ENCODE data around the gene ZBTB21. TPM values are rescaled to one million over a fixed set of nuclear protein-coding genes. Genes with fewer than 3 reads are reported as not detected.

The ZBTB21 gene
- total and polyA plus RNA-seq, 9 donors: 4.1 to 41.4 (median 21.9) TPM

DNA sequence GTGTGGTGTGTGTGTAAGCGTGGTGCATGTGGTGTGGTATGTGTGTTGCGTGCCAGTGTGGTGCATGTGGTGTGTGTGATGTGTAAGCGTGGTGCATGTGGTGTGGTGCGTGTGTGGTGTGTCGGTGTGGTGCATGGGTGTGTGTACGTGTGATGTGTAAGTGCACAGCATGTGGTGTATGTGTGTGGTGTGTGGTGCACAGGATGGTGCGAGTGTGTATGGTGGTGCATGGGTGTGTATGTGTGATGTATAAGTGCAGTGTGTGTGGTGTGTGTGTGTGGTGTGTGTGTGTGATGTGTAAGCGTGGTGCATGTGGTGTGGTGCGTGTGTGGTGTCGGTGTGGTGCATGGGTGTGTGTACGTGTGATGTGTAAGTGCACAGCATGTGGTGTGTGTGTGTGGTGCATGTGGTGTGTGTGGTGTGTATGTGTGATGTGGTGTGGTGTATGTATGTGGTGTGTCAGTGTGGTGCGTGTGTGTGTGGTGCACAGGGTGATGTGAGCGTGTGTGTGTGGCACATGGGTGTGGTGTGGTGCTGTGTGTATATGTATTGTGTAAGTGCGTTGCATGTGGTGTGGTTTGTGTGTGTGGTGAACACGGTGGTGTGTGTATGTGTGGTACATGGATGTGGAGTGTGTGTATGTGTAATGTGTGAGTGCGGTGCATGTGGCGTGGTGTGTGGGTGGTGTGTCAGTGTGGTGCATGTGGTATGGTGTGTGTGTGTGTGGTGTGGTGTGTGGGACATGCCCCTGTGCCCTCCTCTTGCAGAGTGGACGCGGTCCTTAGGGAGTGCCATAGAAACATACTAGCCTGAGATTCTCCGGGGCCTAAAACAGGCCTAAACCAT lies 55.3 kb downstream of the ZBTB21 start:
- TF ChIP-seq, protein P1, sequence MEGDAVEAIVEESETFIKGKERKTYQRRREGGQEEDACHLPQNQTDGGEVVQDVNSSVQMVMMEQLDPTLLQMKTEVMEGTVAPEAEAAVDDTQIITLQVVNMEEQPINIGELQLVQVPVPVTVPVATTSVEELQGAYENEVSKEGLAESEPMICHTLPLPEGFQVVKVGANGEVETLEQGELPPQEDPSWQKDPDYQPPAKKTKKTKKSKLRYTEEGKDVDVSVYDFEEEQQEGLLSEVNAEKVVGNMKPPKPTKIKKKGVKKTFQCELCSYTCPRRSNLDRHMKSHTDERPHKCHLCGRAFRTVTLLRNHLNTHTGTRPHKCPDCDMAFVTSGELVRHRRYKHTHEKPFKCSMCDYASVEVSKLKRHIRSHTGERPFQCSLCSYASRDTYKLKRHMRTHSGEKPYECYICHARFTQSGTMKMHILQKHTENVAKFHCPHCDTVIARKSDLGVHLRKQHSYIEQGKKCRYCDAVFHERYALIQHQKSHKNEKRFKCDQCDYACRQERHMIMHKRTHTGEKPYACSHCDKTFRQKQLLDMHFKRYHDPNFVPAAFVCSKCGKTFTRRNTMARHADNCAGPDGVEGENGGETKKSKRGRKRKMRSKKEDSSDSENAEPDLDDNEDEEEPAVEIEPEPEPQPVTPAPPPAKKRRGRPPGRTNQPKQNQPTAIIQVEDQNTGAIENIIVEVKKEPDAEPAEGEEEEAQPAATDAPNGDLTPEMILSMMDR (IDR thresholded peaks at IDR 0.05): no peak
- Histone ChIP-seq H3K4me1 (ENCODE audit: insufficient read depth) (peaks cover 31% of the 10 kb centered on the region), H3K9me3 (no peaks in the 10 kb centered on the region), H3K36me3 (no peaks in the 10 kb centered on the region), H3K27ac (no peak overlapping the region), H3K27me3 (no peaks in the 10 kb centered on the region), H3K4me3 (no peak overlapping the region)
- DNase-seq: peak in 1 of 5 donors; percentile 36
- WGBS, 3 donors: 89 to 91% (median 89%) methylated on average over 20 of the region's 20 CpGs
- intact Hi-C loops (cut with DNase I): loop anchor here in 3 of 4 donors (5.0 to 10.0 kb wide), 3 partner anchors 50 to 70 kb away; no protein-coding TSS in a partner anchor

DNA sequence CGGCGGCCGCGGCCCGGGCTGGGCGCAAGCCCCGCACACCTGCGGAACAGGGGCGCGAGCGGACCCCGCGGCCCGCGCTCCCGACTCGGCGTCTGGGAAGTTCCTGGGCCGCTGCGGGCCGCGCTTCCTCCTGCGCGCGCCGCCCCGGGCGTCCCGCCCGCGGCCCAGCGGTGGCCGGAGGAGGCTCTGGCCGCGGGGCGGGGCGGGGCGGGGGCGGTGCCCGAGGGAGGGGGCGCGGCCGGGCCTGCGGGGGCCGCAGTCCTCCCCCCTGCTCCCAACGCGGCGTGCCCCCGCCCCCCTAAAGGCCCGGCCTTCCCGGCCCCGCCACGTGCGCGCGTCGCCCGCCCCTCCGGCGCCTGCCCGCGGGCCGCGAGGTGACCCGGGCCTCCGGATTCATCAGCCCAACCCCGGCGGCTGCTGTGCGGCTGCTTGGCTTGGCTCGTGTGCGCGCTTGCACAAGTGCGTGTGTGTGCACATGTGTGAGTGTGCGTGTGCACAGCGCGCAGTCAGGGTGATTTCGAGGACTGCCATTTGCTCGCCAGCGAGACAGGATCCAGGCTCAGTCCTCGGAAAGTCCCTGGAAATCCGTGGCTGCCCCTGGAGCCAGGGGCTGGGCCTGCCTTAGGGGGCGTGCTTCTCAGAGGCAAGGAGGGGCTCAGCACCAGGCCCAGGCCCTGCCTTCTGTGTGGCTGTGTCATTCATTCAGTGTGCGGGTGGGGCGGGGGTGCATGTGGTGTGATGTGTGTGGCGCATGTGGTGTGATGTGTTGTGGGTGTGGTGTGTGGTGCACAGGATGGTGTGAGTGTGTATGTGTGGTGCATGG lies 56.1 kb downstream of the ZBTB21 start, which contains the start of gene C2CD2:
Gene C2CD2, minus strand, starts transcription at position 188 of the 823 bp plus-strand sequence. CDS start 370 bp downstream, outside the sequence.
- 5 to 15% (median 7%) methylated on average over 28 to 85 of the region's 85 CpGs for WGBS, 3 donors
- Histone ChIP-seq H3K4me1 (ENCODE audit: insufficient read depth) (peaks cover 34% of the 10 kb centered on the region), H3K27ac (peak within 1 kb of the TSS; percentile 73 to 89), H3K36me3 (no peaks in the 10 kb centered on the region), H3K9me3 (no peaks in the 10 kb centered on the region), H3K4me3 (peak within 1 kb of the TSS; percentile 90), H3K27me3 (no peaks in the 10 kb centered on the region)
- no peak for TF ChIP-seq POLR2A (IDR thresholded peaks at IDR 0.05)
- TF ChIP-seq, protein P1 (IDR thresholded peaks at IDR 0.05): no peak
- TF ChIP-seq EP300 (IDR thresholded peaks at IDR 0.05): no peak
- peak; percentile 72 to 82 (median 81) for DNase-seq
- intact Hi-C loops (cut with DNase I): loop anchor here in 3 of 4 donors (5.0 to 10.0 kb wide), 3 partner anchors 51 to 69 kb away; no protein-coding TSS in a partner anchor

DNA sequence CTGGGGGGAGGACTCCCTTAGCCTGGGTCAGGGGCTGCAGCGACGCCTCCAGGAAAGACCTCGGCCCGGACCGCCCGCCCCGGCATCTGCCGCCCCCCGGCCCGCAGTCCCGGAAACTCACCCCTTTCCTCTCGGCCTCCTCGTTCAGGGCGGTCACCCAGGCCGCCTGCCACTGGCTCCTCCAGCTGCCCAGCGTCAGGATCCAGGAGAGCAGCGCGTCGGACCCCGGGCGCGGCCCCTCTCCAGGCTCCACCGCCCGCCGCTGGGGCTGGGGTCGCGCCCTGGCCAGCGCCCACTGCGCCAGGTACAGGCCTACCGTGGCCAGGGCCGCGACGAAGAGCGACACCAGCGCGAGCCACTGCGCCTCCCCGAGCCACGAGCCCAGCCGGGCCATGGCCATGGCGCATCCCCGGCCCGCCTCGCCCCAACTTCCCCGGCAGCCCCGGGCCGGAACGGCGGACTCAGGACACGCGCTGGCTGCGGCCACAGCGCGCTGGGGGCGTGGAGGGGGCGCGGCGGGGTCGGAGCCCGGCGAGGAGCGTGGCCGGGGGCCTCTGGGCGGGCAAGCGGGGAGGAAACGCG lies 56.8 kb downstream of the ZBTB21 start:
- WGBS, 3 donors: 1% methylated on average over 33 to 67 of the region's 67 CpGs
- intact Hi-C loops (cut with DNase I): loop anchor here in 3 of 4 donors (5.0 to 10.0 kb wide), 3 partner anchors 51 to 69 kb away; no protein-coding TSS in a partner anchor
- peak in 3 of 5 donors; percentile 41 to 65 (median 52) for DNase-seq
- Histone ChIP-seq H3K4me3 (peak overlapping the region; percentile 90), H3K4me1 (ENCODE audit: insufficient read depth) (peaks cover 38% of the 10 kb centered on the region), H3K27me3 (no peaks in the 10 kb centered on the region), H3K9me3 (no peaks in the 10 kb centered on the region), H3K27ac (peak overlapping the region; percentile 73 to 89), H3K36me3 (no peaks in the 10 kb centered on the region)
- no peak for TF ChIP-seq EP300 (IDR thresholded peaks at IDR 0.05)
- TF ChIP-seq, protein P1 (IDR thresholded peaks at IDR 0.05): no peak
- no peak for TF ChIP-seq POLR2A (IDR thresholded peaks at IDR 0.05)
